Neural progenitor cell (in vitro differentiated cells): Measurements from ENCODE around the gene C5AR1. TPM values are rescaled to one million over a fixed set of nuclear protein-coding genes. Genes with fewer than 3 reads are reported as not detected.

Experiments used
- DNase-seq: peaks from one replicate; pipeline ENCODE4 v3.0.0-alpha.2; 2016; ENCODE audit warnings: low spot score
- H2AFZ ChIP-seq: fragments of 200-600 bp; sonication (generic); replicated peaks from 2 replicates; pipeline ENCODE4 v1.6.1; 2016; ENCODE audit warnings: antibody characterized with exemption
- H3F3A ChIP-seq: fragments of 200-600 bp; sonication (generic); 2 replicates; pipeline ENCODE4 v1.6.1; 2016; ENCODE audit warnings: antibody characterized with exemption, low read depth
- H3K27ac ChIP-seq: fragments of 200-600 bp; sonication (generic); 2 replicates; pipeline ENCODE4 v1.5.1; 2016; ENCODE audit warnings: mild to moderate bottlenecking
- H3K27me3 ChIP-seq: fragments of 200-600 bp; sonication (generic); 2 replicates; pipeline ENCODE4 v1.6.1; 2016; ENCODE audit warnings: mild to moderate bottlenecking, moderate library complexity
- H3K36me3 ChIP-seq: fragments of 200-600 bp; sonication (generic); 2 replicates; pipeline ENCODE4 v1.5.1; 2016
- H3K4me1 ChIP-seq: fragments of 200-600 bp; sonication (generic); 2 replicates; pipeline ENCODE4 v1.6.1; 2016; ENCODE audit warnings: mixed run types
- H3K4me2 ChIP-seq: fragments of 200-600 bp; sonication (generic); 2 replicates; pipeline ENCODE4 v1.6.1; 2016
- H3K4me3 ChIP-seq: fragments of 200-600 bp; sonication (generic); 2 replicates; pipeline ENCODE4 v1.5.1; 2016
- H3K79me2 ChIP-seq: fragments of 200-600 bp; sonication (generic); 2 replicates; pipeline ENCODE4 v1.6.1; 2016; ENCODE audit warnings: low read depth
- H3K9ac ChIP-seq: fragments of 200-600 bp; sonication (generic); 2 replicates; pipeline ENCODE4 v1.6.1; 2016
- H3K9me3 ChIP-seq: fragments of 200-600 bp; sonication (generic); 2 replicates; pipeline ENCODE4 v1.5.1; 2016; ENCODE audit warnings: low read depth
- H4K20me1 ChIP-seq: fragments of 200-600 bp; sonication (generic); 2 replicates; pipeline ENCODE4 v1.6.1; 2016; ENCODE audit warnings: low read depth
- H3K27ac Mint-ChIP-seq: 3 replicates; pipeline ENCODE4 v1.8.0; 2021; ENCODE audit warnings: mixed read lengths
- H3K27me3 Mint-ChIP-seq: 2 replicates; pipeline ENCODE4 v1.8.0; 2022; ENCODE audit warnings: low read depth, mild to moderate bottlenecking, inconsistent platforms, moderate library complexity, mixed read lengths; ENCODE audit not compliant: insufficient read depth
- H3K36me3 Mint-ChIP-seq: 3 replicates; pipeline ENCODE4 v1.8.0; 2021; ENCODE audit warnings: mixed read lengths
- H3K4me1 Mint-ChIP-seq: 3 replicates; pipeline ENCODE4 v1.8.0; 2021; ENCODE audit warnings: mixed read lengths
- H3K4me3 Mint-ChIP-seq: 3 replicates; pipeline ENCODE4 v1.8.0; 2021; ENCODE audit warnings: mild to moderate bottlenecking, moderate library complexity, mixed read lengths
- H3K9me3 Mint-ChIP-seq: 3 replicates; pipeline ENCODE4 v1.8.0; 2020; ENCODE audit warnings: mixed read lengths
- EZH2 ChIP-seq: fragments of 200-600 bp; sonication (generic); IDR thresholded peaks from 2 replicates; pipeline ENCODE4 v1.6.1; 2017; ENCODE audit warnings: antibody characterized with exemption, mild to moderate bottlenecking, moderate library complexity
- EZH2phosphoT487 ChIP-seq: fragments of 200-600 bp; sonication (generic); IDR thresholded peaks from 2 replicates; pipeline ENCODE4 v1.6.1; 2017; ENCODE audit warnings: antibody characterized with exemption
- total RNA-seq: library from RNA; depleted of rRNA; stranded (reverse); fragments of >200 nt; gene quantifications from 2 replicates; pipeline ENCODE4 v1.2.3, GENCODE V29; 2015; ENCODE audit warnings: low replicate concordance
- TF ChIP-seq, protein P1 (sequence below): fragments of 200-600 bp; sonication (generic); IDR thresholded peaks from 2 replicates; pipeline ENCODE4 v1.5.1; 2017; ENCODE audit warnings: antibody characterized with exemption, mild to moderate bottlenecking

Gene C5AR1
- total RNA-seq, 1 donor from 2014 or later, result 0.06 TPM

DNA sequence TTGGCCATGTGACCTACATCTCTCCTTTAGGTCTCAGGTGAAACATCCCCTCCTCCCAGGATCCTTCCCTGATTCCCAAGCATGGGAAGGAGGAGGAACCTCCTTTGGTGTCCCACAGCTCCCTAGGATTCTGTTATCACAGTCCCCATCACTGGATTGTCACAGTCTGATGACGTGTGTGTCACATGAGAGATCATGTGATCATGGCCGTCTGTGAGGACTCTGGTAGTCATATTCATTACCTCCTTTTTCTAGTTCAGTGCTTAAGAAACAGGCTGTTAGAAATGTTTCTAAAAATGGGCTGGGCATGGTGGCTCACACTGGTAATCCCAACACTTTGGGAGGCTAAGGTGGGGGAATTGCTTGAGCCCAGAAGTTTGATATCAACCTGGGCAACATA lies 42.4 kb downstream of the C5AR1 start:
- H4K20me1 ChIP-seq, result peaks cover 5% of the 10 kb centered on the region
- no peak overlapping the region for H3K4me3 Mint-ChIP-seq
- H3K9ac ChIP-seq, result no peak overlapping the region
- H3K79me2 ChIP-seq, result peaks cover 35% of the 10 kb centered on the region
- H3K36me3 Mint-ChIP-seq, result peaks cover 25% of the 10 kb centered on the region
- no peak overlapping the region for H3K27ac ChIP-seq
- H3K9me3 Mint-ChIP-seq, result no peaks in the 10 kb centered on the region
- no peak overlapping the region for H2AFZ ChIP-seq
- DNase-seq, result no peak
- H3K27me3 ChIP-seq, result peaks cover 7% of the 10 kb centered on the region
- peaks cover 25% of the 10 kb centered on the region for H3K4me1 Mint-ChIP-seq
- TF ChIP-seq EZH2phosphoT487 (no peak), EZH2 (no peak)
- TF ChIP-seq, protein P1, sequence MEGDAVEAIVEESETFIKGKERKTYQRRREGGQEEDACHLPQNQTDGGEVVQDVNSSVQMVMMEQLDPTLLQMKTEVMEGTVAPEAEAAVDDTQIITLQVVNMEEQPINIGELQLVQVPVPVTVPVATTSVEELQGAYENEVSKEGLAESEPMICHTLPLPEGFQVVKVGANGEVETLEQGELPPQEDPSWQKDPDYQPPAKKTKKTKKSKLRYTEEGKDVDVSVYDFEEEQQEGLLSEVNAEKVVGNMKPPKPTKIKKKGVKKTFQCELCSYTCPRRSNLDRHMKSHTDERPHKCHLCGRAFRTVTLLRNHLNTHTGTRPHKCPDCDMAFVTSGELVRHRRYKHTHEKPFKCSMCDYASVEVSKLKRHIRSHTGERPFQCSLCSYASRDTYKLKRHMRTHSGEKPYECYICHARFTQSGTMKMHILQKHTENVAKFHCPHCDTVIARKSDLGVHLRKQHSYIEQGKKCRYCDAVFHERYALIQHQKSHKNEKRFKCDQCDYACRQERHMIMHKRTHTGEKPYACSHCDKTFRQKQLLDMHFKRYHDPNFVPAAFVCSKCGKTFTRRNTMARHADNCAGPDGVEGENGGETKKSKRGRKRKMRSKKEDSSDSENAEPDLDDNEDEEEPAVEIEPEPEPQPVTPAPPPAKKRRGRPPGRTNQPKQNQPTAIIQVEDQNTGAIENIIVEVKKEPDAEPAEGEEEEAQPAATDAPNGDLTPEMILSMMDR, result no peak
- H3K27ac Mint-ChIP-seq, result no peak overlapping the region
- H3K4me1 ChIP-seq, result peaks cover 11% of the 10 kb centered on the region
- H3K9me3 ChIP-seq, result no peaks in the 10 kb centered on the region
- H3K36me3 ChIP-seq, result no peaks in the 10 kb centered on the region
- H3F3A ChIP-seq, result peaks cover 9% of the 10 kb centered on the region
- peaks cover 8% of the 10 kb centered on the region for H3K27me3 Mint-ChIP-seq
- H3K4me2 ChIP-seq, result no peak overlapping the region
- H3K4me3 ChIP-seq, result no peak overlapping the region

DNA sequence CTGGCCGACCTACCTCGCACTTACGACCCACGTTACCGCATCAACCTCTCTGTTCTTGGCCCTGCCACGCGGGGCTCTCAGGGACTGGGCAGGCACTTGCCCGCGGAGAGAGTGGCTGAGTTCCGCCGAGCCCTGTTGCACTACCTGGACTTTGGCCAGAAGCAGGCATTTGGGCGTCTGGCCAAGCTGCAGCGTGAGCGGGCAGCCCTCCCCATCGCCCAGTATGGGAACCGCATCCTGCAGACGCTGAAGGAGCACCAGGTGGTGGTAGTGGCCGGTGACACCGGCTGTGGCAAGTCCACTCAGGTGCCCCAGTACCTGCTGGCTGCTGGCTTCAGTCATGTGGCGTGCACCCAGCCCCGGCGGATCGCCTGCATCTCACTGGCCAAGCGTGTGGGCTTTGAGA lies 43.6 kb downstream of the C5AR1 start:
- Mint-ChIP-seq H3K27me3 (peaks cover 7% of the 10 kb centered on the region), H3K4me1 (peaks cover 25% of the 10 kb centered on the region), H3K9me3 (no peaks in the 10 kb centered on the region), H3K36me3 (peaks cover 30% of the 10 kb centered on the region), H3K4me3 (no peak overlapping the region), H3K27ac (no peak overlapping the region)
- no peak overlapping the region for H3K9ac ChIP-seq
- peaks cover 5% of the 10 kb centered on the region for H4K20me1 ChIP-seq
- DNase-seq, result no peak
- no peaks in the 10 kb centered on the region for H3K36me3 ChIP-seq
- H3K27me3 ChIP-seq, result peaks cover 4% of the 10 kb centered on the region
- TF ChIP-seq EZH2phosphoT487, result no peak
- TF ChIP-seq, protein P1, result no peak
- no peak for TF ChIP-seq EZH2
- H3K4me1 ChIP-seq, result peaks cover 11% of the 10 kb centered on the region
- H3K9me3 ChIP-seq, result no peaks in the 10 kb centered on the region
- H3K4me3 ChIP-seq, result no peak overlapping the region
- H3F3A ChIP-seq, result peaks cover 4% of the 10 kb centered on the region
- no peak overlapping the region for H3K27ac ChIP-seq
- peaks cover 35% of the 10 kb centered on the region for H3K79me2 ChIP-seq
- no peak overlapping the region for H3K4me2 ChIP-seq
- no peak overlapping the region for H2AFZ ChIP-seq

GRCh38 chr19:47356900-47357299 lies 47.2 kb downstream of the C5AR1 start:
- Histone ChIP-seq H3K4me3 (no peak overlapping the region), H4K20me1 (no peaks in the 10 kb centered on the region), H3K4me1 (no peaks in the 10 kb centered on the region), H3F3A (no peaks in the 10 kb centered on the region), H3K27ac (no peak overlapping the region), H3K27me3 (no peaks in the 10 kb centered on the region), H3K36me3 (no peaks in the 10 kb centered on the region), H3K9me3 (no peaks in the 10 kb centered on the region), H2AFZ (no peak overlapping the region), H3K79me2 (peaks cover 9% of the 10 kb centered on the region), H3K9ac (no peak overlapping the region), H3K4me2 (no peak overlapping the region)
- H3K9me3 Mint-ChIP-seq, result no peaks in the 10 kb centered on the region
- peaks cover 39% of the 10 kb centered on the region for H3K36me3 Mint-ChIP-seq
- TF ChIP-seq EZH2 (no peak), EZH2phosphoT487 (no peak)
- TF ChIP-seq, protein P1, result no peak
- no peaks in the 10 kb centered on the region for H3K4me1 Mint-ChIP-seq
- H3K27me3 Mint-ChIP-seq, result peaks cover 3% of the 10 kb centered on the region
- H3K27ac Mint-ChIP-seq, result no peak overlapping the region
- no peak overlapping the region for H3K4me3 Mint-ChIP-seq
- DNase-seq, result no peak
